GM19324 (cell line): Measurements from ENCODE around the gene FRZB.
"Not testable (repeated sequence)": the region's sequence is repeated elsewhere in the genome, so short reads cannot be mapped to it uniquely, and the experiment has no call there.

ENCODE experiments used
- ATAC-seq: cut with Tn5 transposase; IDR thresholded peaks from one replicate; pipeline ENCODE4 v1.9.1; 2021; ENCODE audit warnings: mild to moderate bottlenecking, moderate library complexity; ENCODE audit not compliant: unreplicated experiment, low FRiP score

Gene FRZB, protein sequence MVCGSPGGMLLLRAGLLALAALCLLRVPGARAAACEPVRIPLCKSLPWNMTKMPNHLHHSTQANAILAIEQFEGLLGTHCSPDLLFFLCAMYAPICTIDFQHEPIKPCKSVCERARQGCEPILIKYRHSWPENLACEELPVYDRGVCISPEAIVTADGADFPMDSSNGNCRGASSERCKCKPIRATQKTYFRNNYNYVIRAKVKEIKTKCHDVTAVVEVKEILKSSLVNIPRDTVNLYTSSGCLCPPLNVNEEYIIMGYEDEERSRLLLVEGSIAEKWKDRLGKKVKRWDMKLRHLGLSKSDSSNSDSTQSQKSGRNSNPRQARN

DNA sequence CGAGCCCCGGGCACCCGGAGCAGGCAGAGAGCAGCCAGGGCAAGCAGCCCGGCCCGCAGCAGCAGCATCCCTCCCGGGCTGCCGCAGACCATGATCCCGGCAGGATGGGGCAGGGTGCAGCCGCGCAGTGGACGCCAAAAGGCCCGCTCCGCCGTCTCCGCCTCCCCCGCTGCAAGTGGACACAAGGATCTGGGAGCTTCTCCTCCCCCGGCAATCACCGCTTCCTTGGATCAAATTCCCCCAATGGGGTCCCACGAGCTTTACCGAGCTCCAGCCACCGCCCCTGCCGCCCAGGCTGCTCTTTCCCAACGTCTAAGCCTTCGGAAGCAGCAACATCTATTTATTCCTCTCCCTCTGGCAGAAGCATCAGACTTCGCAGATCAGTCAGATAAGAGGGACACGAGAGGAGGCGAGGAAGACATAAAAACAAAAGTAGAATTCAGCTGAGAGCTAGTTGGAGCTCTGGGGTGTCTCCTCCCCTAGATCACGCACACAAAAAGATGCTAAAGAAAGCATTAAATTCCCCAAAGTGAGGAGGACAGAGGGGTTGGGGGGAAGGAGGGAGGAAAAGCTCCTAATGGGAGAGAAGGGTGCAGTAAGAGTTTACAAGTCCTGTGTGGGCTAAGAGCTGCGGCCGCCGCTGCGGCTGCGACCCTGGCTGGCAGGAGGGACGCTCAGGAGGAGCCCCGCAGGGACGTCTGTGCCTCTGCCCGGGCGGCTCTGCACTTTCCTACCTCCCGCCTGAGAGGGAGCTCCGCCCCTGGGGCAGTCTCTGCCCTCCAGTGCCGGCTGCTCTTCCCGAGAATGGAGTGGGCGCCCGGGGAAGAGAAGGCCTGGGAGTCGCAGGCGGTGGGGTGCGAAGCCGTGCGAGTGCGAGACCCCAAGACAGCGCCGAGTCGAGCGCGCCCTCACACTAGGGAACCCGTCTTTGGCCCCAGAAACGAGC lies at the start of gene FRZB:
Gene FRZB, minus strand, starts transcription at position 177 of the 946 bp plus-strand sequence. Its CDS starts 85 bp downstream, at position 92.
- ATAC-seq = no peak

DNA sequence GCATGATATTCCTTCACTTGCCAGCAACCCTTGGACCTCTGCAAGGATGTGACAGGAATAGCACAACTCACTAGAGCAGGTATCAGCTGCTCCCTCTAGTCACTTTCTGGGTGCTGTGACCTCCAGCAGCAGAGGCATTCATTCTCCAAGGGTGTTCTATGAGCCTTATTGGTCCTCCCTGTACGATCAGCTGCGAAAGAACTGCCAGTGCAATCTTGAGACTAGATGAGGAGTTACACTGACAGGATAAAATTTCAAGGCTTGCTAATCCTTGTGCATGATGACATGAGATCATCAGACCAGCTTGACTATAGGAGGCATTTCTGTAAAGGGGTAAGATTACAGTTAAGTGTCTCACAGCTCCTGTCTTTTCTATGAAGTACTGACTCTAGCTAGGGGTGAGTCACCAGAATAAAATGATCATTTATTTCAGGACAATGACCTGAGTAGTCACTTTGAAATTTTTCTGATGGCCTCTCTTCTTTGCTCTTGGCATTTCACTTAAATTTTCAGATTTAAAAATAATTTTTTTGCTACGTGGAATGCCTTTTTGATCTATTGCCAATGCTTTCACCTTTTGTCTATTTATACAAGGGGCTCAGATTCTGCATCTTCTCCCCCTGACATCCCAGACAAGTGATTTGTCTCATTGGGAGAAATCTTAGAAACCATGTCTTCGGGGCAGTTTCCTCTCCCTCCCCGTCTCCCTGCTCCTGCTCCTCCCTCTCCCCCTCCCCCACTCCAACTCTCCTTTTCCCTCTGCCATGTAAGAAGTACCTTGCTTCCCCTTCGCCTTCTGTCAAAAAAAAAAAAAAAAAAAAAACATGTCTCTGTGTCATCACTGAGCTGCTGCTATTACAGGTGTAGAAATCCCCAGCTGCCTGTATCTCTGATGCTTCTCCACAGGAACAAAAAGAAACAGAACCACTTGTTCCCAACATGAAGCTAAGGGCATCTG lies 49.2 kb upstream of the FRZB start:
- no peak for ATAC-seq

DNA sequence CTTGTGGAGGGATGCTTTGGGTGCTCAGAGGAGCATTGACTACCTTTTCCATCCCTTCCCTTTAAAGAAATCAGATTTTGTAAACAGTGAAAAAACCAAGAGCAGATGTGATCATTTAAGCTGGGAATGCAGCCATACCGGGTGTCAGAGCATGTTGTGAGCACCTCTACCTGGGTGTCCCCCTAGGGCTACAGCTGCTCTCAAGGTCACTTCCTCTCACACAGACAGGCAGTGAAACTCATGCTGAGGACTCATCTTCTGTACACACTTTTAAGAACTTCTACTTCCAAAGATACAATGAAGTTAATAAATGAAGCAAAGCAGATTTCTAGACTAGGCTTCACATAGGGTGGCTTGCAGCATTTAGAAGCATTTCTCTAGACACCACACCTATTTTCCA lies 48.4 kb upstream of the FRZB start:
- peak; percentile 56 for ATAC-seq

DNA sequence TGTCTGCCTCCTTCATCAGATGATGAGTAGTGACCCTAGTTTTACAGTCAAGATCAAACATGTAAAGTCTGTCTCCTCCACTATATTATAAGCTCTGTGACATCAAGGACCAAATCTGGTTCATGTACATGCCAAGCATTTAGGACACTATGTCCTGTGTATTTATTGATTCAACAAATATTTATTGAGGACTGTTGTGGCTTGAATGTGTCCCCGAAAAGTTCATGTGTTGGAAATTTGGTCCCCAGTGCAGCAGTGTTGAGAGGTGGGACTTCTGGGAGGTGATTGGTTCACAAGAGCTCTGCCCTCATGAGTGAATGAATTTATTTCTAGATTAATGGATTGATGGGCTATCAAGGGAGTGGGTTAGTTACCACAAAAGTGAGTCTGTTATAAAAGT lies 46.6 kb upstream of the FRZB start:
- no peak for ATAC-seq

DNA sequence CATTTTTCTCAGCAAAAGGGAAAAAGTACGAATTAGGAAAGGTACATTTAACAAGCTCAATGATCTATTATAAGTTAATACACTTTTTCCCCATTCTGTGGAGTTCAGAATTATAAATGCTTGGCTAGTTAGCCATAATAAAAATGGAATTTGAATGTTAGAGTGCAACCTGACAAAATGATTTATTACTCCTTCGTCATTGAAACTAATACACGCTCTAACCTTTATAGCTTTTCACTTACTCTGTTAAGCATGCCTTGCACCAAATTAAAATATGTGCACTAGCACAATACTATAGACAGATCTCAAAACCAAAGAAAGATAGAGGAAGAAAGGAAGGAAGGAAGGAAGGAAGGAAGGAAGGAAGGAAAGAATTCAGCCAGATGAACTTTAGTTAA lies 46.1 kb upstream of the FRZB start:
- ATAC-seq = no peak

DNA sequence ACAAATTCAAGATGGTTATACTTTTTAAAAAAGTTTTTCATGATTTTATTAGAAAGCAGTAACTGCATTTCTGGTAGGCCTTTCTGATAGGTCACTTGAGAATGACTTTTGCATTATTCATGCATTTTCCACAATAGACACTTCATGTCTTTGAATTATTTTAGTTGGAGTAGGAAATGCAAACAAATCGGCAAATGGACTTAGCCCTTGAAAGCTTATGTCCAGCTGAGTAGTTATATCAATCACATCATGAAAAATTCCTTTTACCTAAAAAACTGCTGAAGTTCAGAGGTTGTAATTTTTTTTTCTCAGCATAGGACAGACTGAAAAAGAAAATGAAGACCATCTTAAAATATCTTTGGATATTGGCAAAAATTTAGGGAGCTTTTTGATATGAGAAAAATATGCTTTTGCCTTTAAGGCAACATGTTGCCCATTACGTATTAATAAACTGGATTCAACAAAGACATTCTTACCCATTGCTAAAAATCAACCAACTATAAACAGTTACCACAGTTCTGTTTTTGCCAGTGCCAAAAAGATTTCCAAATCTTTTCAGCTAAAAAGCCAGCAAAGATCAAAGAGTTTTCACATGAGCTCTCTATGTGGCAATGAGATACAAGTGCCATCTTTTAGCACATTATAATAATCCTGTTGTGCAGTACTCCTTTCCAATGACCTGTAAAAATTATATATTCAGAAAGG lies 45.5 kb upstream of the FRZB start:
- no peak for ATAC-seq

DNA sequence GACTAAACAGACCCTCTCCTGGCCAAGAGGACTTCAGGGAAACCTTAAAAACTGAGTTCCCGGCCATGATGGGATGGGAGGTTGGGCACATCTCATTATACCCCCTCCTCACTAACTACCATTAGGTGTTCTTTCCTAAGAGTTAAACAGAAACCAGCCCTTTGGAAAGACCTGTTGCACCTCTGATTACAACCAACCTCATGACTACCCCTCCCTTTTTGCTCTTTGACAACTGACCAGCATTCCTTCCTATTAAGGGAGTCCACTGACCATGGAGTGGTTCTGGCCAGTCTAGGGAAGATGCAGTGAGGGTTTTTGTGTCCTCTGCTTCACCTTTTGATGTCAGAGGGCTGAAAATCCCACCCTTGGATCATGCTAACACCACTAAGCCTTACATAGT lies 44.5 kb upstream of the FRZB start:
- no peak for ATAC-seq

DNA sequence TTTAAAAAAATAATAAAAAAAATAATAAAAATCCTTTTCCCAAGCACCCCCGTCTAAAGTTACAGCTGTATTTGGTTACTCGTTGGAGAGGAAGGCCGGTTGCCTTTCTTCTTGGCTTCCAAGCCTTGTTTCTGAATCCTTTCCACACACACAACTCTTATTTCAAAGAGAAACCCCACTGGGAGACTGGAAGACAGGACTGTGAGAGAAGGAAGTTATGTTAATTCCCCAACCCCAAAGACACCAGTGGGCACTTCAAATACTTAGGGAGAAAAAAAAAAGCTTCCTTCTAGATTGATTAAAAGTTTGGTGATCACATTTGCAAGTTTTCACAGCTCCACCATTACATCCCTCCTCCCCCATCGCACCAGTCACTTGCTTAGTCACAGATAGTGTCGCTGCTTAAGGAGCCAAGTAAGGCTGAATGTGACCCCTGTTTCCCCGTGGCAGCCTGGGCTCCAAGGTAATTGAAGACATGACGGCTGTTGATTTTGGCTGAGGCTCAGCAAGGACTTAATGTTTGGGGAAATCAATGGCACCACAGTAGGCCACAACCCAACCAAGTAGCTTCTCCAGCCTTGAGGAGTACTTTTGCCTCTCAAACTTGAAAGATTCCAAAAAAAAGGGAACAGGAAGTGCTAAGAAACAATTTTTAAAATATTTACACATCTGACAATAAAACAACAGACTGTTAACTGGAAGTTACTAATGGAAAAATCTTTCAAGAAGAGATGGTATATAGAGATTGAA lies 40.8 kb upstream of the FRZB start:
- no peak for ATAC-seq

DNA sequence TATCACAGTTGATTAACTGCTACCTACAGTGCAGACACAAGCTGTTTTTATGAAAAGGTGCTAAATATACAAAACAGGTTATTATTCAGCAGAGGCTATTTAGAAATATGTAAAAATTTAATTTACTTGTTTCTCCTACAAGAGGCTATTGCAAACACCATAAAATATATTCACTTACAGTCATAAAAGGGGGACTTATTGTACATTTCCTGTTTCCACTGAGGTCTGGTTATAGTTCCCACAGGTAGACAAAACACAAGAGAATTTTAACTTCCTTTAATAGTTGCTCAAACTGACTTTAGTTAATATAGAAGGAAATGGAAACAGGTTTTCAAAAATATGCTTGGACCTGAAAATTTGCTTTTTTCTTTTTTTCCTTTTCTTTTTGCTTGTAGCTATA lies 40.0 kb upstream of the FRZB start:
- ATAC-seq = no peak

DNA sequence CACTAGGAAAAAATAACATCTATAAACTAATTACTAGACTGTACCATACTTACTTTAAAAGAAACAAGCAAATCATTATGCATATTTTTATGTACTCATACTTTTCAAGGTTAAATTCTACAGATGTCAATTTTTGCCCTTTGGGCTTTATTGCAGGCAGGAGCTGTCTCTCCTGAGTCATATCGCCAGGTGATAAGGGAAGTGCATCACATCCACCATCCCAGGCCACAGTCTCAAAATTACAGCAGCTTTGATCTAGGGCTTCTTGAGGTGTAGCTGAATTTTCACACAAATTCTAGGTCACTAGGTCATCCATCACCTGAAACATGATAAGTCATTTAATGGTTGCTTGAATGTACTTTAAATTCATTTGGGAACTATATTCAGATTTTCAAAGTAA lies 38.4 kb upstream of the FRZB start:
- no peak for ATAC-seq

DNA sequence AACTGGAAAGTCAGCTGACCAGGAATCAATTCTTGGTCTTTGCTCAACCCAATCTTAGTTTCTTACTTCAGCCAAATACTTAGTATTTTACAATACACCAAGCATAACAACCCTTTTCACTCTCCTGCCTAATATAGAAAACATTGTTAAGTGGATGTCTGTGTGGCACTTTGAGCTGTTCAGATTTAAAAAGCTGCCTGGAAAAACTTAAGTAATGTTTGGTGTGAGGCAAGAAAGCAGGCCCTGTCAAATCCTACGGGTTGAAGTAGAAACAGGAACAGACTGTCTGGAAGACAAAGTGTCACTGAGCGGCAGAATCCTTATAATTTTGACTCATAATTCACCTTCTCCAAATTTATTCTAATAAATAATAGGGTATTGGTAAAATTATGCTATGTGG lies 37.1 kb upstream of the FRZB start:
- ATAC-seq = no peak

DNA sequence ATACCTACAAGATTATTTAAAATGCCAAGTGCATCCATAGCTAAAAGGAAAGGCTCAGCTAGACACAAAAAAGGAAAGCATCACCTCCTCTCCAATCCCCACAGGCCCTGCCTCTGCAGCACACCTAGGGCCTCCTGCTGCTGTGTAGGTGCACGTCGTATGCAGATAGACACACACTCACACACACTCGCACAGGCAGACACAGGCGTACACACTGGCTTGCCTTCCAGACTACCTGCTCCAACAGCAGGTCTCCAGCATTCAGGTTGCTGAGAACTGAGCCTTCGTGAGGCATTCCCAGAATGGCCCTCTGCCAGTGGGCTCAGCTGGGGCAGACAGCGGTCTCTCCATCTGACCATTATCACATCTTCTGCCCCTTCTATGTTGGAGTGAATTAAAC lies 35.3 kb upstream of the FRZB start:
- no peak for ATAC-seq

DNA sequence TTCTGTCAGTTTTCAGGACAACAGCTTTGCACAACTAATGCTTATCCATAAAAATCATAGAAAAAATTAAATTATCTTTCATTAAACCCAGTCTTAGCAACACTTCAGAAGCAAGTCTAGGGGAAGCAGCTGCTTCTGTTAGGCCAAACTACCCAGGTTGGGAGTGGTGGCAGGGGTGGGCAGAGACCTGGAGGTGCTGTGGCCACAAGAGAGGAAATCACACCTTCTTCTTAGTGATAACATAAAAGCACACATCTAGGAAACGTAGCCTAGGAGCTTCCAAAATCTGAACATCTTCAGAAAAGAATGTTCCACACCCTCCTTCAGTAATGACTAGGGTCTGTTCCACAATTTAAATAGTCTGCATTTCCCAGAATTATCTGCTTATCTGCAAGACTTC lies 32.3 kb upstream of the FRZB start:
- peak; percentile 55 for ATAC-seq

DNA sequence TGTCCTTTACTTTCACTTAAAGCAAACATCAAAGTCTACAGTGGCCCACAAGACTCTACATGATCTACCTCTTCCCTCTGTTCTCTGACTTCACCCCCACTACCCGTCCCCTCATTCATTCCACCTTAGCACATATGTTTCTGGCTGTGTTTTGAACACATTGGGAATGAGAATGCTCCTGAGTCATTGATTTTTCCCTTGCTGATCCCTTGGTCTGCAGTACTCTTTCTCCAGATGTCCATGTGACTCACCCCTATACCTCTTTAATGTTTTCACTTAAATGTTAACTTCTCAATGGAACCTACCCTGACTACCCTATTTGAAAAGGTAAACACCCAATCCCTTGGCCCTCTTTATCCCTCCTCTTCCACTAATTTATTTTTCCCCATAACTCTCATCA lies 30.7 kb upstream of the FRZB start:
- ATAC-seq = no peak

DNA sequence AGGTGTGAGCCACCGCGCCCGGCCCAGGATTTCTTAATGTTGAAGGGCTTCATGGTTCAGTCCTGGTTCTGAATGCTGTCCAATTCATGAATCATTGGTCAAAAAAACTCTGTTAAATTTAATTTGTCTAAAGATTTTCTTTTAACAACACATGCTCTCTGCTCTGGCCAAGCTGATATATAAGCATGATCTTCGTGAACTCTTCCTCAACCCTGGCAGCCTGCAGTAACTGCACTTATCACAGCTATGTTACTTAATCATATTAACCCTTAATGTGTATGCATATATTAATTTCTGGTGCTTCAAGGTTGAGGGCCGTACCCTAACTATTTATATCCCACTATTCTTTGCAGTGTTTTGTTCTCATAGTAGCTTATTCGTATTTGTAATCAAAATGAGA lies 29.4 kb upstream of the FRZB start:
- no peak for ATAC-seq

DNA sequence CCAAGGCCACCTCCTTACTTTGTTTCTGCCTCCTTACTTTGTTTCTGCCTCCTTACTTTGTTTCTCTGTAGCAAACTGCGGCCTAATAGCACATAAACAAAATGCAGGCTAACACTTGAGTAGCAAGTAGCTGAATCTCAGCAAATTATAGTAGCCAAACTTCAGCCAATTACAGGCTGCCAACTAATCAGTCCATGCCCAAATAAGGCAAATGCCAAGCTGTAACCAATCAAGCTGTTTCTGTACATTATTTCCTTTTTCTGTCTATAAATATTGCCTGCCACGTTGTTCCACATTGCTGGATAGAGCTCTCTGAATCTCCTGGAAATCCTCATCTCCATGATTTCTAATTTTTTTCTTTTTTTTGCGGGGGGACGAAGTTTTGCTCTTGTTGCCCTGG lies 28.7 kb upstream of the FRZB start:
- no peak for ATAC-seq

DNA sequence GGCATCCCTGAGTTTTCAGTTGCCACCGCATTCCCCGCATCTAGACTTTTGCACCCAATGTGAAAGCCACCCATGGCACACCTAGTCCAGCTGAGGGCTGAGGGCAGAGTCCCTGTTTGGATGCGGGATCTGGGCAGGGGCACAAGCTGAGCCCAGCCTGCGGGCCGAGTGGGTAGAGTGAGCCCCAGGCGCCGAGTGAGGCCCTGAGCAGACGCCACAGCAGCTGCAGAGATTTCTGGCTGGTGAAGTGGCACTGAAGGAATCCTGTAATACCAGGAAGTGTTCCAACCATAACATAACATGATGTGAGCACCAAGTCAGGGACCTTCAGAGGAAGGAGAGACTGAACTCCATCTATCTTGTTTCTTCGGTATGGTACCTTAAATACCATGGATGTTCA lies 27.7 kb upstream of the FRZB start:
- ATAC-seq = no peak

DNA sequence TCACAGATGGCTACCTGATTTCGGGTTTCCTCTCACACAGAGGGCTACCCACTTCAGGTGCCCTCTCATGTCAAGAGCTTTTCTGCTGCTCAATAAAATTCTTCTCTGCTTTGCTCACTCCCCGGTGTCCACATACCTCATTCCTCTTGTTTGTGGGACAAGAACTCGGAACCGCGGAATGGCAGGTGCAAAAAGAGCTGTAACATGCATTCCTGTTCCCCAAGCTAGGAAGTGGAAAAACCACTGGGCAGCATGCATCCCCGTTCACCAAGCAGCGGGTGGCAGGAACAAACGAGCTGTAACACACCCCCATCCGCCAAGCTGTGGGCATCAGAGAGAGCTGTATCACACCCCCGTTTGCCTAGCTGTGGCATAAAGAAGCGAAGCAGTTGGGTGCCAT lies 27.2 kb upstream of the FRZB start:
- ATAC-seq = no peak

DNA sequence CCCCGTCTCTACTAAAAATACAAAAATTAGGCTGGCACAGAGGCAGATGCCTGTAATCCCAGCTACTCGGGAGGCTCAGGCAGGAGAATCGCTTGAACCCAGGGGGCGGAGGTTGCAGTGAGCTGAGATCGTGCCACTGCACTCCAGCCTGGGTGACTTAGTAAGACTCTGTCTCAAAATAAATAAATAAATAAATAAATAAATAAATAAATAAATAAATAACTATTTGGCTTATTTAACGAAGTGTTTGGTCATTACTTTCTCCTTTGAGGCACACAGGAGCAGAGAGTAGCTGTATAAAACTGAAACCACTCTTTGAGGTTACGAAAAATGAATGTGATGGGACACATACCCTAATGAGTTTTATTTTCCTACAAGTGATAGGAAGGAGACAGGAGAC lies 26.6 kb upstream of the FRZB start:
- ATAC-seq = not testable (repeated sequence)
